Nephron progenitor cell (in vitro differentiated cells): ENCODE data around the gene USP20.

Experiments
- DNase-seq: peaks from one replicate; pipeline ENCODE4 v3.0.0; 2021
- H3K27ac Mint-ChIP-seq: 2 replicates; pipeline ENCODE4 v1.8.0; 2021; ENCODE audit warnings: mild to moderate bottlenecking, moderate library complexity, mixed read lengths
- H3K27me3 Mint-ChIP-seq: 2 replicates; pipeline ENCODE4 v1.8.0; 2021; ENCODE audit warnings: mild to moderate bottlenecking, low read depth, mixed read lengths; ENCODE audit not compliant: poor library complexity
- H3K36me3 Mint-ChIP-seq: 2 replicates; pipeline ENCODE4 v1.8.0; 2021; ENCODE audit warnings: low read depth, mixed read lengths
- H3K4me1 Mint-ChIP-seq: 2 replicates; pipeline ENCODE4 v1.8.0; 2021; ENCODE audit warnings: mixed read lengths
- H3K4me3 Mint-ChIP-seq: 2 replicates; pipeline ENCODE4 v1.8.0; 2021; ENCODE audit warnings: mild to moderate bottlenecking, moderate library complexity, mixed read lengths
- H3K9me3 Mint-ChIP-seq: 2 replicates; pipeline ENCODE4 v1.8.0; 2021; ENCODE audit warnings: mild to moderate bottlenecking, moderate library complexity, mixed read lengths
- CTCF ChIP-seq: fragments of 200-600 bp; sonication (generic); IDR thresholded peaks from 2 replicates; pipeline ENCODE4 v1.5.0; 2021; ENCODE audit warnings: antibody characterized with exemption

Gene USP20

GRCh38 chr9:129867136-129868022 lies 32.1 kb downstream of the USP20 start:
- no peak for TF ChIP-seq CTCF
- H3K27me3 Mint-ChIP-seq: peaks cover 6% of the 10 kb centered on the region
- no peaks in the 10 kb centered on the region for H3K9me3 Mint-ChIP-seq
- no peak for DNase-seq
- peaks cover 30% of the 10 kb centered on the region for H3K36me3 Mint-ChIP-seq
- no peak overlapping the region for H3K4me3 Mint-ChIP-seq
- H3K4me1 Mint-ChIP-seq: peaks cover 53% of the 10 kb centered on the region
- H3K27ac Mint-ChIP-seq: no peak overlapping the region

GRCh38 chr9:129868023-129868871 lies 33.0 kb downstream of the USP20 start:
- peaks cover 29% of the 10 kb centered on the region for H3K36me3 Mint-ChIP-seq
- no peak for DNase-seq
- no peak overlapping the region for H3K4me3 Mint-ChIP-seq
- no peaks in the 10 kb centered on the region for H3K9me3 Mint-ChIP-seq
- H3K27ac Mint-ChIP-seq: no peak overlapping the region
- no peak for TF ChIP-seq CTCF
- peaks cover 56% of the 10 kb centered on the region for H3K4me1 Mint-ChIP-seq
- H3K27me3 Mint-ChIP-seq: peaks cover 6% of the 10 kb centered on the region

- no peaks in the 10 kb centered on the region for H3K9me3 Mint-ChIP-seq
- H3K27me3 Mint-ChIP-seq: no peaks in the 10 kb centered on the region
- H3K4me3 Mint-ChIP-seq: no peak overlapping the region
- H3K27ac Mint-ChIP-seq: no peak overlapping the region
- no peak for DNase-seq
- no peak for TF ChIP-seq CTCF
- peaks cover 29% of the 10 kb centered on the region for H3K36me3 Mint-ChIP-seq
- peaks cover 57% of the 10 kb centered on the region for H3K4me1 Mint-ChIP-seq
Measured at GRCh38 chr9:129868872-129869486, 33.7 kb downstream of the USP20 start.

- Mint-ChIP-seq H3K9me3 (no peaks in the 10 kb centered on the region), H3K4me1 (peaks cover 58% of the 10 kb centered on the region), H3K27me3 (no peaks in the 10 kb centered on the region), H3K27ac (no peak overlapping the region), H3K36me3 (peaks cover 30% of the 10 kb centered on the region), H3K4me3 (no peak overlapping the region)
- no peak for TF ChIP-seq CTCF
- no peak for DNase-seq
Measured at GRCh38 chr9:129869585-129870501, 34.6 kb downstream of the USP20 start.

- H3K27ac Mint-ChIP-seq: no peak overlapping the region
- H3K4me1 Mint-ChIP-seq: peaks cover 54% of the 10 kb centered on the region
- TF ChIP-seq CTCF: no peak
- no peak for DNase-seq
- H3K27me3 Mint-ChIP-seq: no peaks in the 10 kb centered on the region
- H3K4me3 Mint-ChIP-seq: no peak overlapping the region
- no peaks in the 10 kb centered on the region for H3K9me3 Mint-ChIP-seq
- peaks cover 24% of the 10 kb centered on the region for H3K36me3 Mint-ChIP-seq
Measured at GRCh38 chr9:129871046-129871445, 35.8 kb downstream of the USP20 start.
